UCSD-AML1 (cell line): ENCODE data around the gene ATRIP.

Experiments
- DNase-seq: peaks from one replicate; lab custom pipeline; 2025; ENCODE audit not compliant: unreplicated experiment; lab: John Stamatoyannopoulos, UW

Gene ATRIP

GRCh38 chr3:48423241-48423882 is 23.2 kb upstream of the ATRIP start:
- DNase-seq: no peak

GRCh38 chr3:48423883-48424695 is 22.4 kb upstream of the ATRIP start:
- DNase-seq: no peak

GRCh38 chr3:48425281-48425812 is 21.2 kb upstream of the ATRIP start:
- no peak for DNase-seq

GRCh38 chr3:48426401-48426909 is 20.1 kb upstream of the ATRIP start:
- DNase-seq: no peak

- DNase-seq: no peak
These were observed 19.4 kb upstream of the ATRIP start for GRCh38 chr3:48426944-48427629.

GRCh38 chr3:48427630-48427962 is 18.9 kb upstream of the ATRIP start:
- DNase-seq: no peak

- no peak for DNase-seq
These were observed 18.4 kb upstream of the ATRIP start for GRCh38 chr3:48428088-48428571.

- DNase-seq: no peak
These were observed 17.8 kb upstream of the ATRIP start for GRCh38 chr3:48428572-48429316.

GRCh38 chr3:48429317-48429959 is 17.1 kb upstream of the ATRIP start:
- DNase-seq: peak; percentile 28

- DNase-seq: no peak
These were observed 16.4 kb upstream of the ATRIP start, which contains the start of gene PLXNB1 for GRCh38 chr3:48429960-48430707. TSS of gene PLXNB1 (minus strand) at chr3:48430086. CDS start at chr3:48424611, 5,475 bp downstream.

- DNase-seq: no peak
These were observed 15.8 kb upstream of the ATRIP start for GRCh38 chr3:48430708-48431101.

- no peak for DNase-seq
These were observed 15.1 kb upstream of the ATRIP start for GRCh38 chr3:48431224-48432029.

- no peak for DNase-seq
These were observed 13.8 kb upstream of the ATRIP start for GRCh38 chr3:48432411-48433371.

GRCh38 chr3:48433472-48434118 is 12.9 kb upstream of the ATRIP start:
- no peak for DNase-seq

- no peak for DNase-seq
These were observed 11.8 kb upstream of the ATRIP start for GRCh38 chr3:48434591-48435222.

- no peak for DNase-seq
These were observed 11.3 kb upstream of the ATRIP start for GRCh38 chr3:48435223-48435595.
